Left kidney (tissue), 8 donors: ENCODE data around the gene H1-8. TPM values are rescaled to one million over a fixed set of nuclear protein-coding genes. Genes with fewer than 3 reads are reported as not detected.
"Not testable (repeated sequence)": the region's sequence is repeated elsewhere in the genome, so short reads cannot be mapped to it uniquely, and the experiment has no call there.

Experiments used
- DNase-seq: peaks from one replicate; pipeline ENCODE4 v3.0.0-alpha.2; 2013
- long read RNA-seq, 8 donors: transcript quantifications; one replicate each; lab custom pipeline, GENCODE V29; 2026
- polyA plus RNA-seq: library from polyadenylated mRNA; unstranded; fragments of 120-200 nt; gene quantifications from one replicate; pipeline ENCODE4 v1.2.1, GENCODE V29; 2013; ENCODE audit not compliant: insufficient read length

H1-8 gene
- not detected for polyA plus RNA-seq
- long read RNA-seq, donor 1: 0 reads
- long read RNA-seq, donor 2: 0 reads
- long read RNA-seq, donor 3: 0 reads
- long read RNA-seq, donor 4: 0 reads
- long read RNA-seq, donor 5: 0 reads
- long read RNA-seq, donor 6: 0 reads
- long read RNA-seq, donor 7: 0 reads
- long read RNA-seq, donor 8: 0 reads

GRCh38 chr3:129543156-129543790 lies at the start of gene H1-8:
TSS of gene H1-8 (plus strand) at chr3:129543175. CDS start at chr3:129543219, 44 bp downstream.
- DNase-seq: no peak

GRCh38 chr3:129493206-129493605 lies 49.8 kb upstream of the H1-8 start:
- DNase-seq: no peak

- not testable (repeated sequence) for DNase-seq
Measured at GRCh38 chr3:129494499-129494898, 48.5 kb upstream of the H1-8 start.

- DNase-seq: not testable (repeated sequence)
Measured at GRCh38 chr3:129495006-129495639, 47.9 kb upstream of the H1-8 start.

- not testable (repeated sequence) for DNase-seq
Measured at GRCh38 chr3:129497876-129498275, 45.1 kb upstream of the H1-8 start.

GRCh38 chr3:129498603-129499488 lies 44.1 kb upstream of the H1-8 start:
- DNase-seq: not testable (repeated sequence)

GRCh38 chr3:129499604-129500333 lies 43.2 kb upstream of the H1-8 start:
- not testable (repeated sequence) for DNase-seq

GRCh38 chr3:129500334-129500658 lies 42.7 kb upstream of the H1-8 start:
- DNase-seq: no peak

- no peak for DNase-seq
Measured at GRCh38 chr3:129501630-129502029, 41.3 kb upstream of the H1-8 start.

GRCh38 chr3:129502641-129503408 lies 40.1 kb upstream of the H1-8 start:
- DNase-seq: no peak

- DNase-seq: no peak
Measured at GRCh38 chr3:129503471-129504291, 39.3 kb upstream of the H1-8 start.

- DNase-seq: no peak
Measured at GRCh38 chr3:129504471-129505100, 38.4 kb upstream of the H1-8 start.

GRCh38 chr3:129505341-129505740 lies 37.6 kb upstream of the H1-8 start:
- DNase-seq: no peak

- no peak for DNase-seq
Measured at GRCh38 chr3:129506231-129506742, 36.7 kb upstream of the H1-8 start.

- DNase-seq: no peak
Measured at GRCh38 chr3:129507181-129507831, 35.7 kb upstream of the H1-8 start.

GRCh38 chr3:129512595-129512994 lies 30.4 kb upstream of the H1-8 start:
- DNase-seq: no peak

- no peak for DNase-seq
Measured at GRCh38 chr3:129513705-129514104, 29.3 kb upstream of the H1-8 start.

GRCh38 chr3:129514110-129514509 lies 28.9 kb upstream of the H1-8 start:
- no peak for DNase-seq

GRCh38 chr3:129514563-129514962 lies 28.4 kb upstream of the H1-8 start:
- no peak for DNase-seq
